ENCODE results near the gene ZBTB46.

- TF ChIP-seq, protein P1, sequence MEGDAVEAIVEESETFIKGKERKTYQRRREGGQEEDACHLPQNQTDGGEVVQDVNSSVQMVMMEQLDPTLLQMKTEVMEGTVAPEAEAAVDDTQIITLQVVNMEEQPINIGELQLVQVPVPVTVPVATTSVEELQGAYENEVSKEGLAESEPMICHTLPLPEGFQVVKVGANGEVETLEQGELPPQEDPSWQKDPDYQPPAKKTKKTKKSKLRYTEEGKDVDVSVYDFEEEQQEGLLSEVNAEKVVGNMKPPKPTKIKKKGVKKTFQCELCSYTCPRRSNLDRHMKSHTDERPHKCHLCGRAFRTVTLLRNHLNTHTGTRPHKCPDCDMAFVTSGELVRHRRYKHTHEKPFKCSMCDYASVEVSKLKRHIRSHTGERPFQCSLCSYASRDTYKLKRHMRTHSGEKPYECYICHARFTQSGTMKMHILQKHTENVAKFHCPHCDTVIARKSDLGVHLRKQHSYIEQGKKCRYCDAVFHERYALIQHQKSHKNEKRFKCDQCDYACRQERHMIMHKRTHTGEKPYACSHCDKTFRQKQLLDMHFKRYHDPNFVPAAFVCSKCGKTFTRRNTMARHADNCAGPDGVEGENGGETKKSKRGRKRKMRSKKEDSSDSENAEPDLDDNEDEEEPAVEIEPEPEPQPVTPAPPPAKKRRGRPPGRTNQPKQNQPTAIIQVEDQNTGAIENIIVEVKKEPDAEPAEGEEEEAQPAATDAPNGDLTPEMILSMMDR (conservative IDR thresholded peaks at IDR 0.05; ENCODE audit: low read length) = no peak
- TF ChIP-seq EZH2phosphoT487 (IDR thresholded peaks at IDR 0.05; ENCODE audit: borderline replicate concordance, low read depth, low read length) = no peak
These were observed 126.9 kb downstream of the ZBTB46 start for GRCh38 chr20:63703976-63704748.

Data from OCI-LY7 (cell line).